ENCODE data around the gene HIBCH. TPM values are rescaled to one million over a fixed set of nuclear protein-coding genes. Genes with fewer than 3 reads are reported as not detected.

Gene HIBCH
- total and polyA plus RNA-seq, 2 of the 13 experiments (the other 11 are each of a cell fraction or from before 2014, with no cell fraction given): 18.8 to 49.5 TPM

GRCh38 chr2:190352668-190353536 lies 33.3 kb upstream of the HIBCH start (continued):
- peak; percentile 93; the same call in 1 of the 2 replicates for TF ChIP-seq ZNF414 (CRISPR knock-in tag; IDR thresholded peaks at IDR 0.05)
- TF ChIP-seq, protein P1, sequence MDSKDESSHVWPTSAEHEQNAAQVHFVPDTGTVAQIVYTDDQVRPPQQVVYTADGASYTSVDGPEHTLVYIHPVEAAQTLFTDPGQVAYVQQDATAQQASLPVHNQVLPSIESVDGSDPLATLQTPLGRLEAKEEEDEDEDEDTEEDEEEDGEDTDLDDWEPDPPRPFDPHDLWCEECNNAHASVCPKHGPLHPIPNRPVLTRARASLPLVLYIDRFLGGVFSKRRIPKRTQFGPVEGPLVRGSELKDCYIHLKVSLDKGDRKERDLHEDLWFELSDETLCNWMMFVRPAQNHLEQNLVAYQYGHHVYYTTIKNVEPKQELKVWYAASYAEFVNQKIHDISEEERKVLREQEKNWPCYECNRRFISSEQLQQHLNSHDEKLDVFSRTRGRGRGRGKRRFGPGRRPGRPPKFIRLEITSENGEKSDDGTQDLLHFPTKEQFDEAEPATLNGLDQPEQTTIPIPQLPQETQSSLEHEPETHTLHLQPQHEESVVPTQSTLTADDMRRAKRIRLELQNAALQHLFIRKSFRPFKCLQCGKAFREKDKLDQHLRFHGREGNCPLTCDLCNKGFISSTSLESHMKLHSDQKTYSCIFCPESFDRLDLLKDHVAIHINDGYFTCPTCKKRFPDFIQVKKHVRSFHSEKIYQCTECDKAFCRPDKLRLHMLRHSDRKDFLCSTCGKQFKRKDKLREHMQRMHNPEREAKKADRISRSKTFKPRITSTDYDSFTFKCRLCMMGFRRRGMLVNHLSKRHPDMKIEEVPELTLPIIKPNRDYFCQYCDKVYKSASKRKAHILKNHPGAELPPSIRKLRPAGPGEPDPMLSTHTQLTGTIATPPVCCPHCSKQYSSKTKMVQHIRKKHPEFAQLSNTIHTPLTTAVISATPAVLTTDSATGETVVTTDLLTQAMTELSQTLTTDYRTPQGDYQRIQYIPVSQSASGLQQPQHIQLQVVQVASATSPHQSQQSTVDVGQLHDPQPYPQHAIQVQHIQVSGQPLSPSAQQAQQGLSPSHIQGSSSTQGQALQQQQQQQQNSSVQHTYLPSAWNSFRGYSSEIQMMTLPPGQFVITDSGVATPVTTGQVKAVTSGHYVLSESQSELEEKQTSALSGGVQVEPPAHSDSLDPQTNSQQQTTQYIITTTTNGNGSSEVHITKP (CRISPR knock-in tag; IDR thresholded peaks at IDR 0.05; ENCODE audit: low read depth): peak; percentile 87
- TF ChIP-seq, protein P2, sequence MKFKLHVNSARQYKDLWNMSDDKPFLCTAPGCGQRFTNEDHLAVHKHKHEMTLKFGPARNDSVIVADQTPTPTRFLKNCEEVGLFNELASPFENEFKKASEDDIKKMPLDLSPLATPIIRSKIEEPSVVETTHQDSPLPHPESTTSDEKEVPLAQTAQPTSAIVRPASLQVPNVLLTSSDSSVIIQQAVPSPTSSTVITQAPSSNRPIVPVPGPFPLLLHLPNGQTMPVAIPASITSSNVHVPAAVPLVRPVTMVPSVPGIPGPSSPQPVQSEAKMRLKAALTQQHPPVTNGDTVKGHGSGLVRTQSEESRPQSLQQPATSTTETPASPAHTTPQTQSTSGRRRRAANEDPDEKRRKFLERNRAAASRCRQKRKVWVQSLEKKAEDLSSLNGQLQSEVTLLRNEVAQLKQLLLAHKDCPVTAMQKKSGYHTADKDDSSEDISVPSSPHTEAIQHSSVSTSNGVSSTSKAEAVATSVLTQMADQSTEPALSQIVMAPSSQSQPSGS (CRISPR knock-in tag; IDR thresholded peaks at IDR 0.05): peak; percentile 97
- TF ChIP-seq KIAA2018 (CRISPR knock-in tag; IDR thresholded peaks at IDR 0.05; ENCODE audit: borderline replicate concordance): no peak
- peak; percentile 87; the same call in 1 of the 2 replicates for TF ChIP-seq JUN (CRISPR knock-in tag; IDR thresholded peaks at IDR 0.05)
- TF ChIP-seq HBP1 (CRISPR knock-in tag; IDR thresholded peaks at IDR 0.05; ENCODE audit: low read depth): peak; percentile 76
- TF ChIP-seq ZNF670 (CRISPR knock-in tag; IDR thresholded peaks at IDR 0.05; ENCODE audit: borderline replicate concordance): peak; percentile 92; the same call in 1 of the 2 replicates
- peak; percentile 78 for TF ChIP-seq ZFP91 (CRISPR knock-in tag; IDR thresholded peaks at IDR 0.05; ENCODE audit: borderline replicate concordance)
- no peak for TF ChIP-seq MLLT10 (CRISPR knock-in tag; IDR thresholded peaks at IDR 0.05)
